Liver (tissue), 9 donors: ENCODE data around the gene RNASE7. TPM values are rescaled to one million over a fixed set of nuclear protein-coding genes. Genes with fewer than 3 reads are reported as not detected.

ENCODE experiments used
- DNase-seq: peaks from one replicate; pipeline ENCODE4 v3.0.0-alpha.2; 2017; ENCODE audit warnings: low spot score
- H3K27ac ChIP-seq, 2 donors: one replicate each; pipeline ENCODE4 v1.7.0; 2013; ENCODE audit warnings: inconsistent platforms in 2 of 2, low read length in 2 of 2, control low read depth in 1 of 2, low read depth in 1 of 2, mild to moderate bottlenecking in 1 of 2
- H3K27me3 ChIP-seq, 4 donors: one replicate each; pipeline versions ENCODE4 v1.6.1 to v1.7.0; 2013; ENCODE audit warnings: low read length in 3 of 4, inconsistent platforms in 1 of 4, mild to moderate bottlenecking in 1 of 4, moderate library complexity in 1 of 4; ENCODE audit not compliant: control insufficient read depth in 4 of 4, insufficient read depth in 4 of 4
- H3K36me3 ChIP-seq, 4 donors: one replicate each; pipeline versions ENCODE4 v1.6.1 to v1.7.0; 2013; ENCODE audit warnings: low read length in 3 of 4, mild to moderate bottlenecking in 3 of 4, low read depth in 1 of 4, moderate library complexity in 1 of 4; ENCODE audit not compliant: control insufficient read depth in 4 of 4, insufficient read depth in 3 of 4
- H3K4me1 ChIP-seq, 4 donors: one replicate each; pipeline versions ENCODE4 v1.6.1 to v1.7.0; 2013; ENCODE audit warnings: low read length in 3 of 4, mild to moderate bottlenecking in 3 of 4, moderate library complexity in 1 of 4; ENCODE audit not compliant: control insufficient read depth in 4 of 4, insufficient read depth in 4 of 4
- H3K4me3 ChIP-seq, 3 donors: one replicate each; pipeline versions ENCODE4 v1.6.1 to v1.7.0; 2013; ENCODE audit warnings: low read length in 3 of 3, control low read depth in 1 of 3, low read depth in 1 of 3, mild to moderate bottlenecking in 1 of 3
- H3K9ac ChIP-seq, 2 donors: one replicate each; pipeline ENCODE4 v1.7.0; 2013; ENCODE audit warnings: low read length in 2 of 2, mild to moderate bottlenecking in 2 of 2, moderate library complexity in 2 of 2, control low read depth in 1 of 2, low read depth in 1 of 2
- H3K9me3 ChIP-seq, 4 donors: one replicate each; pipeline versions ENCODE4 v1.6.1 to v1.7.0; 2013; ENCODE audit warnings: low read length in 3 of 4; ENCODE audit not compliant: control insufficient read depth in 4 of 4
- ATF3 ChIP-seq: IDR thresholded peaks from 2 replicates; pipeline ENCODE4 v1.6.1; 2016; ENCODE audit warnings: antibody characterized with exemption
- CTCF ChIP-seq: fragments of 150-350 bp; IDR thresholded peaks from 2 replicates; pipeline ENCODE4 v1.5.1; 2017; ENCODE audit warnings: improper control_type of control experiment, low read depth, low read length; ENCODE audit not compliant: missing input control
- EGR1 ChIP-seq, 2 donors: IDR thresholded peaks; 2 replicates each; pipeline ENCODE4 v1.6.1; 2016 to 2018; ENCODE audit warnings: antibody characterized with exemption in 2 of 2, low read depth in 2 of 2
- JUND ChIP-seq, 2 donors: IDR thresholded peaks; 2 replicates each; pipeline ENCODE4 v1.6.1; 2016; ENCODE audit warnings: antibody characterized with exemption in 2 of 2
- MAX ChIP-seq: IDR thresholded peaks from 2 replicates; pipeline ENCODE4 v1.6.1; 2016; ENCODE audit warnings: antibody characterized with exemption
- NR2F2 ChIP-seq: IDR thresholded peaks from 2 replicates; pipeline ENCODE4 v1.6.1; 2016; ENCODE audit warnings: antibody characterized with exemption
- RAD21 ChIP-seq, 2 donors: IDR thresholded peaks; 2 replicates each; pipeline ENCODE4 v1.6.1; 2016; ENCODE audit warnings: antibody characterized with exemption in 2 of 2, mild to moderate bottlenecking in 2 of 2
- REST ChIP-seq: IDR thresholded peaks from 2 replicates; pipeline ENCODE4 v1.6.1; 2016; ENCODE audit warnings: antibody characterized with exemption, mild to moderate bottlenecking
- RXRA ChIP-seq, 2 donors: IDR thresholded peaks; 2 replicates each; pipeline ENCODE4 v1.6.1; 2017 to 2018; ENCODE audit warnings: antibody characterized with exemption in 2 of 2, mild to moderate bottlenecking in 1 of 2
- SP1 ChIP-seq: IDR thresholded peaks from 2 replicates; pipeline ENCODE4 v1.6.1; 2018; ENCODE audit warnings: antibody characterized with exemption, mild to moderate bottlenecking
- TAF1 ChIP-seq: conservative IDR thresholded peaks from 2 replicates; pipeline ENCODE4 v1.6.1; 2016; ENCODE audit warnings: antibody characterized with exemption, mild to moderate bottlenecking
- YY1 ChIP-seq: IDR thresholded peaks from 2 replicates; pipeline ENCODE4 v1.6.1; 2016; ENCODE audit warnings: antibody characterized with exemption, mild to moderate bottlenecking
- ZBTB33 ChIP-seq: IDR thresholded peaks from 2 replicates; pipeline ENCODE4 v1.6.1; 2016; ENCODE audit warnings: antibody characterized with exemption
- WGBS: extraction: QIAGEN DNeasy Blood & Tissue Kit; methylation state at CpG from one replicate; pipeline ENCODE4 v1.1.7; 2013; 5-methylcytosine and 5-hydroxymethylcytosine counted together
- polyA plus RNA-seq, 2 donors: library from polyadenylated mRNA; stranded (reverse) in 1 of 2; unstranded in 1 of 2; fragments of 200-250 nt in 1 of 2; fragments of >200 nt in 1 of 2; fragmentation: Nextera tagmentation in 1 of 2; extraction: Ambion mirVana in 1 of 2; gene quantifications; one replicate each; pipeline versions ENCODE4 v1.2.1 to v1.2.3, GENCODE V29; 2013 to 2015
- total RNA-seq, 2 donors: library from RNA; depleted of rRNA; stranded (reverse); fragments of >200 nt; gene quantifications; one replicate each; pipeline ENCODE4 v1.2.3, GENCODE V29; 2014
- donor health status: healthy.
- donor health status: healthy.
- donor health status: healthy.
- donor health status: healthy.
- donor health status: healthy.

The RNASE7 gene
- total and polyA plus RNA-seq, 4 donors: 0.11 to 0.33 (median 0.12) TPM; not detected in 1

GRCh38 chr14:21025371-21026273 lies 16.5 kb upstream of the RNASE7 start:
- H3K4me3 ChIP-seq: peak overlapping the region; percentile 57 to 89 (median 82)
- H3K4me1 ChIP-seq: peaks cover 3 to 47% (median 34%) of the 10 kb centered on the region in 4 donors
- peak overlapping the region; percentile 7 to 37 for H3K9ac ChIP-seq

More at GRCh38 chr14:21025371-21026273, 16.5 kb upstream of the RNASE7 start:
- Histone ChIP-seq H3K27me3 (no peaks in the 10 kb centered on the region), H3K27ac (peak overlapping the region; percentile 87 to 88), H3K36me3 (peaks cover 0 to 28% (median 13%) of the 10 kb centered on the region in 4 donors), H3K9me3 (no peaks in the 10 kb centered on the region)
- DNase-seq: peak; percentile 74
- TF ChIP-seq MAX (no peak), REST (no peak), EGR1 (IDR thresholded peaks at IDR 0.05; ENCODE audit: low read depth in 2 of 2) (peak in 1 of 2 donors; percentile 40), YY1 (no peak), ZBTB33 (no peak), RXRA (IDR thresholded peaks at IDR 0.05) (peak; percentile 39 to 69), SP1 (peak; percentile 57), ATF3 (no peak), CTCF (no peak), NR2F2 (peak; percentile 92), RAD21 (IDR thresholded peaks at IDR 0.05) (no peak), TAF1 (no peak), JUND (IDR thresholded peaks at IDR 0.05) (no peak)
- 5% methylated on average over 58 of the region's 58 CpGs for WGBS
